Sigmoid colon (tissue), 7 donors: Measurements from ENCODE around the gene DNAJB9. TPM values are rescaled to one million over a fixed set of nuclear protein-coding genes. Genes with fewer than 3 reads are reported as not detected.

Experiments
- DNase-seq: peaks from one replicate; pipeline ENCODE4 v3.0.0-alpha.2; 2019
- H3K27ac ChIP-seq, 4 donors: fragments of 200-600 bp; sonication (generic); one replicate each; pipeline ENCODE4 v1.5.1; 2016 to 2019; ENCODE audit warnings: mild to moderate bottlenecking in 1 of 4
- H3K27me3 ChIP-seq, 3 donors: fragments of 200-600 bp; sonication (generic); one replicate each; pipeline ENCODE4 v1.5.1; 2019; ENCODE audit warnings: mild to moderate bottlenecking in 1 of 3
- H3K36me3 ChIP-seq, 4 donors: fragments of 200-600 bp; sonication (generic); one replicate each; pipeline ENCODE4 v1.5.1; 2016 to 2019
- H3K4me1 ChIP-seq, 4 donors: fragments of 200-600 bp; sonication (generic); one replicate each; pipeline ENCODE4 v1.5.1; 2017 to 2019
- H3K4me3 ChIP-seq, 4 donors: fragments of 200-600 bp; sonication (generic); one replicate each; pipeline ENCODE4 v1.5.1; 2017 to 2019; ENCODE audit warnings: mild to moderate bottlenecking in 2 of 4, moderate library complexity in 1 of 4
- H3K9me3 ChIP-seq, 4 donors: fragments of 200-600 bp in 3 of 4; sonication (generic) in 3 of 4; one replicate each; pipeline versions ENCODE4 v1.5.1 to v1.6.1; 2013 to 2019
- CTCF ChIP-seq, 4 experiments: fragments of 450-650 bp in 3 of 4; fragments of 200-600 bp in 1 of 4; IDR thresholded peaks; one replicate each; pipeline ENCODE4 v1.5.1; 2016 to 2019; ENCODE audit warnings: antibody characterized with exemption in 4 of 4, mild to moderate bottlenecking in 3 of 4, moderate library complexity in 2 of 4
- EP300 ChIP-seq, 4 donors: sonication (generic); formaldehyde crosslinking; IDR thresholded peaks; one replicate each; pipeline ENCODE4 v1.6.1; 2017; ENCODE audit warnings: antibody characterized with exemption in 4 of 4
- POLR2A ChIP-seq, 2 donors: fragments of 450-650 bp; IDR thresholded peaks; one replicate each; pipeline ENCODE4 v1.6.1; 2016; ENCODE audit warnings: antibody characterized with exemption in 2 of 2, mild to moderate bottlenecking in 2 of 2, moderate library complexity in 2 of 2
- POLR2AphosphoS5 ChIP-seq, 4 donors: sonication (generic); formaldehyde crosslinking; IDR thresholded peaks; one replicate each; pipeline ENCODE4 v1.6.1; 2017; ENCODE audit warnings: antibody characterized with exemption in 4 of 4
- WGBS, 2 donors: extraction: QIAGEN DNeasy Blood & Tissue Kit; methylation state at CpG; one replicate each; pipeline ENCODE4 v1.1.7; 2013; 5-methylcytosine and 5-hydroxymethylcytosine counted together
- intact Hi-C: fragments of 100-400 bp; cut with DNase I; formaldehyde crosslinking; loops from one replicate; pipeline ENCODE4 v1.15.1; 2023
- polyA plus RNA-seq, 3 donors: library from polyadenylated mRNA; stranded (reverse); fragments of 200-250 nt; gene quantifications; one replicate each; pipeline ENCODE4 v1.2.3, GENCODE V29; 2013
- total RNA-seq, 4 donors: library from RNA; depleted of rRNA; stranded (reverse); fragments of >200 nt; gene quantifications; one replicate each; pipeline ENCODE4 v1.1.0, GENCODE V29; 2016
- donor health status: healthy with polysubstance abuse.
- donor health status: Bipolar disorder and iron deficiency.
- donor health status: healthy.

DNAJB9 gene
- total and polyA plus RNA-seq, 7 donors = 7.8 to 44.3 (median 17.2) TPM

- intact Hi-C loops = loop anchor here (5.0 kb wide), 1 partner anchor 1043 kb away; no protein-coding TSS in a partner anchor
- WGBS, 2 donors = 19 to 73% methylated on average over 2 of the region's 2 CpGs
These were observed 40.0 kb downstream of the DNAJB9 start for GRCh38 chr7:108609643-108610042.

GRCh38 chr7:108611268-108611667 is 41.6 kb downstream of the DNAJB9 start:
- no peaks in the 10 kb centered on the region for H3K9me3 ChIP-seq
- no peak for TF ChIP-seq POLR2AphosphoS5 (IDR thresholded peaks at IDR 0.05)
- TF ChIP-seq CTCF (IDR thresholded peaks at IDR 0.05) = no peak
- TF ChIP-seq POLR2A (IDR thresholded peaks at IDR 0.05) = no peak
- no peak for TF ChIP-seq EP300 (IDR thresholded peaks at IDR 0.05)
- WGBS, 2 donors = 64 to 75% methylated on average over 4 of the region's 4 CpGs
- H3K4me3 ChIP-seq = no peak overlapping the region
- intact Hi-C loops = loop anchor here (5.0 kb wide), 1 partner anchor 1041 kb away; no protein-coding TSS in a partner anchor
- no peaks in the 10 kb centered on the region for H3K36me3 ChIP-seq
- no peaks in the 10 kb centered on the region for H3K27me3 ChIP-seq
- H3K4me1 ChIP-seq = no peaks in the 10 kb centered on the region
- no peak overlapping the region for H3K27ac ChIP-seq
- no peak for DNase-seq

More at GRCh38 chr7:108609643-108610042, 40.0 kb downstream of the DNAJB9 start:
- H3K27ac ChIP-seq = no peak overlapping the region
- no peaks in the 10 kb centered on the region for H3K27me3 ChIP-seq
- H3K36me3 ChIP-seq = no peaks in the 10 kb centered on the region
- DNase-seq = no peak
- no peaks in the 10 kb centered on the region for H3K9me3 ChIP-seq
- TF ChIP-seq POLR2A (IDR thresholded peaks at IDR 0.05) = no peak
- no peak for TF ChIP-seq CTCF (IDR thresholded peaks at IDR 0.05)
- no peak for TF ChIP-seq EP300 (IDR thresholded peaks at IDR 0.05)
- TF ChIP-seq POLR2AphosphoS5 (IDR thresholded peaks at IDR 0.05) = no peak
- H3K4me1 ChIP-seq = no peaks in the 10 kb centered on the region
- H3K4me3 ChIP-seq = no peak overlapping the region

- WGBS, 2 donors = 18 to 26% methylated on average over 5 of the region's 5 CpGs
- no peak for DNase-seq
- Histone ChIP-seq H3K36me3 (no peaks in the 10 kb centered on the region), H3K9me3 (no peaks in the 10 kb centered on the region), H3K27ac (no peak overlapping the region), H3K4me3 (no peak overlapping the region), H3K4me1 (no peaks in the 10 kb centered on the region), H3K27me3 (no peaks in the 10 kb centered on the region)
- peak; percentile 27 to 73 (median 51) for TF ChIP-seq CTCF (IDR thresholded peaks at IDR 0.05)
- no peak for TF ChIP-seq POLR2A (IDR thresholded peaks at IDR 0.05)
- intact Hi-C loops = loop anchor here (5.0 kb wide), 1 partner anchor 1039 kb away; no protein-coding TSS in a partner anchor
These were observed 43.7 kb downstream of the DNAJB9 start for GRCh38 chr7:108613147-108613948.

DNA sequence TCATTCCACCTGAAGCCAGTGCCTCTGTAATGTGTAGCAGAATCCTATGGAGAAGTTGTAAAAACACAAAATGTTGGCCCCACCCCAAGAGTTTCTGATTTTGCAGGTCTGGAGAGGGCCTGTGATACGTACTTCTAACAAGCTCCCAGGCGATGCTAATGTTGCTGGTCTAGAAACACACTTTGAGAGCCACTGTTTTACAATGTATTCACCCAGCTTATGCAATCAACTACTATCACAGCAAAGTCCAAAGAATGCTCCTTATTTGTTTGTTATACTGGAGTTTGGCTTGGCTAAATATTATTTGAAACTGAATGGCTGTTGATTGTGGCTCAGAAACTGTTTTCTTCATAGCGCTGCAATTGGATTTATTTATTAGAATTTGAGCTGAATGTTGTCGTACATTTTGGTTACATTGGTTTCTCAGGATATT is 44.3 kb downstream of the DNAJB9 start:
- H3K36me3 ChIP-seq = no peaks in the 10 kb centered on the region
- intact Hi-C loops = loop anchor here (5.0 kb wide), 1 partner anchor 1038 kb away; no protein-coding TSS in a partner anchor
- no peak for TF ChIP-seq POLR2A (IDR thresholded peaks at IDR 0.05)
- TF ChIP-seq EP300 (IDR thresholded peaks at IDR 0.05) = no peak
- TF ChIP-seq CTCF (IDR thresholded peaks at IDR 0.05) = no peak
- TF ChIP-seq POLR2AphosphoS5 (IDR thresholded peaks at IDR 0.05) = no peak
- H3K4me3 ChIP-seq = no peak overlapping the region
- no peak for DNase-seq
- 71 to 86% methylated on average over 4 of the region's 4 CpGs for WGBS, 2 donors
- no peak overlapping the region for H3K27ac ChIP-seq
- H3K4me1 ChIP-seq = no peaks in the 10 kb centered on the region
- H3K27me3 ChIP-seq = no peaks in the 10 kb centered on the region
- H3K9me3 ChIP-seq = no peaks in the 10 kb centered on the region
